ENCODE data around the gene SDCBP2. TPM values are rescaled to one million over a fixed set of nuclear protein-coding genes. Genes with fewer than 3 reads are reported as not detected.

Gene SDCBP2
- total and polyA plus RNA-seq, 2 experiments from 2014 or later = 3.2 to 5.3 TPM

GRCh38 chr20:1332749-1333300 is 3.9 kb upstream of the SDCBP2 start:
- TF ChIP-seq ZNF462 (CRISPR knock-in tag; IDR thresholded peaks at IDR 0.05) (no peak), CTCF (conservative IDR thresholded peaks at IDR 0.05; ENCODE audit: low read depth in 2 of 2) (no peak)
- peaks cover 17% of the 10 kb centered on the region for H3K79me2 ChIP-seq (replicated peaks; ENCODE audit: insufficient read depth)
- peaks cover 16% of the 10 kb centered on the region for H4K20me1 ChIP-seq (replicated peaks; ENCODE audit: insufficient read depth)
- no peaks in the 10 kb centered on the region for H3K27me3 ChIP-seq (ENCODE audit: insufficient read depth)
- no peak for DNase-seq (ENCODE audit: low spot score)
- peaks cover 15% of the 10 kb centered on the region for H3K4me1 Mint-ChIP-seq
- no peak overlapping the region for H3K27ac ChIP-seq (ENCODE audit: low read depth)
- no peaks in the 10 kb centered on the region for H3K9me2 ChIP-seq (ENCODE audit: insufficient read depth)
- no peaks in the 10 kb centered on the region for H3K9me3 Mint-ChIP-seq
- H2AFZ ChIP-seq = no peak overlapping the region
- no peaks in the 10 kb centered on the region for H3K36me3 ChIP-seq (ENCODE audit: insufficient read depth)
- no peak overlapping the region for H3K27ac Mint-ChIP-seq
- no peak for ATAC-seq
- H3K36me3 Mint-ChIP-seq (ENCODE audit: low read depth) = peaks cover 23% of the 10 kb centered on the region
- no peak overlapping the region for H3K4me3 ChIP-seq
- H3K4me1 ChIP-seq (ENCODE audit: insufficient read depth) = no peaks in the 10 kb centered on the region
- no peak overlapping the region for H3K4me2 ChIP-seq
- H3K4me3 Mint-ChIP-seq = no peak overlapping the region
- no peaks in the 10 kb centered on the region for H3F3A ChIP-seq (replicated peaks; ENCODE audit: low read depth)
- H3K27me3 Mint-ChIP-seq (ENCODE audit: insufficient read depth, low read depth, poor library complexity) = peaks cover 6% of the 10 kb centered on the region

All from GM23338 (cell line).